Midbrain (tissue), 1 donor: ENCODE measurements around the gene CCNB3.

Source experiments
- DNase-seq: peaks from one replicate; lab custom pipeline; 2025; lab: John Stamatoyannopoulos, UW

CCNB3 gene

DNA sequence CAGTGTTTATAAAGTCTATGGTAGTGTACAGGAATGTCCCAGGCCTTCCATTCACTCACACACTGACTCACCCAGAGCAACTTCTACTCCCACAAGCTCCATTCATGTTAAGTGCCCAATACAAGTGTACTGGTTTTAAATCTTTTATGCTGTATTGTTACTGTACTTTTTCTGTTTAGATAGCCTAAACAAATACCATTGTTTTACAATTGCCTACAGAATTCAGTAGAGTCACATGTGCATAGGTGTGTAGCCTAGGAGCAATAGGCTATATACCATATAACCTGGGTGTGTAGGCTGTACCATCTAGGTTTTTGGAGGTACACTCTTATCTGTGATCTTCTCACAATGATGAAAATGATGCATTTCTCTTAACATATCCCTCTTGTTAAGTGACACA lies 139.4 kb downstream of the CCNB3 start:
- no peak for DNase-seq

DNA sequence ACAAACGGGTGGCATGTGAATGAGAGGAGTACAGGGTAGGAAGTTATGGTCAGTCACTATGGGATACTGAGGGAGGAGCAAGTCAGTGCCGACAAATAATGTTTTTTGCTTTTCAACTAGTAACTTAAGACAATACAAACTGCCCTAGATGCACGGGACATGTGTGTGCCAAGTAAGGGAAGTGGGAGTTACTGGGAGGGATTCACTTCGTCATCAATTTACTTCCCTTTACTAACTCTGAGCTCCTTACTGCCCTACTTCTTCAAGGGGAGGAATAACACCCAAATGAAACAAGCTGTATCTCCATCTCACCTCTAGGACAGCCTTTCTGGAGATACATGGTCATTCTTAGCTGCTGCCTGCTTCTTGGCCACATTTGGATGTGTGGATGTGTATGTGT lies 168.4 kb downstream of the CCNB3 start:
- DNase-seq: no peak

GRCh38 chrX:50375481-50376267 lies 171.1 kb downstream of the CCNB3 start:
- no peak for DNase-seq

DNA sequence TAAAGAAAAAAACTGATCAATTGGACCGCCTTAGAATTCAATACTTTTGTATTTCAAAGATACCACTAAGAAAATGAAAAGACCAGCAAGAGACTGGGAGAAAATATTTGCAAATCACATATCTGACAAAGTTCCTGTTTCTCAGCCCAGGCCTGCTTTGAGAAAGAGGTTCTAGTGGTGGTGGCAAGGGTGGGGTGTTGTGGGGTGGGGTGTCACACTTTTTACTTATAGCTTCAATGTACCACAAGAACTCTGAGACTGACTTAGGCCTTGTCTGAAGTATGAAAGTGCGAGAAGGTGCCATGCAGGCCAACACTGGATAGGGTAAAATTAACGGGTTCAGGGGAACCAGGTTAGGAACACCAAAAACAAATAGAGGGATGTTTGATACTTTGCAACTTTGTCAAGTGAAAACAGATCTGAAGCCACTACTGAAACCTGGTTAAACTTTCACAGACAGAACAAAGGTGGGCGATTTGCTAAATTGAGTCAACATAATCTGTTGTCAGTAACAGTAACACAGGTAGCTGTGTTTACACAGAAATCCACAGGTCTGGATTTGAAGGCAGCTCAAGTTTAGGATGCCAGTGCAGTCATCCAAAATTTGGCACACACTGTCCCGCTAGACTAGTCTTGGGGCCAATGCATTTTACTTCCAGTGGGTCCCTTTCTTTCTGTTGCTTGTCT lies 177.3 kb downstream of the CCNB3 start:
- DNase-seq: no peak

DNA sequence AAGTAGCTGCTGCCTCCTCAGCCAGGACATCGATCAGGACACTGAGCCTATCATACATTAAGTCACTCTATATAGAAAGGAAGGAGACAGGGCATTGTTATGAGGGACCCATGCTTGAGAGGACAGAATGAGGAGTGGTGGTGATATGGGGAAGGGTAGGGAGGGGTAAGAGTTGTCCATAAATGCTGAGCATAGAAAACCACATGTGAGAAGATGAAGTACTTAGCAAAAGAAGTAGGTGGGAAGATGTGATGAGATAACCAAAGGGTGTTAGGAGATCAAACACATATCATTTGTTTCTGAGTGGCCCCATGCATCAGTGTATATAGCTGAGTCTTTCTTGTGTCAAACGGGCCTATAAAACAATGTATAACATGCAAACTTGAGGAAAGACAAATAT lies 182.0 kb downstream of the CCNB3 start:
- DNase-seq: no peak

DNA sequence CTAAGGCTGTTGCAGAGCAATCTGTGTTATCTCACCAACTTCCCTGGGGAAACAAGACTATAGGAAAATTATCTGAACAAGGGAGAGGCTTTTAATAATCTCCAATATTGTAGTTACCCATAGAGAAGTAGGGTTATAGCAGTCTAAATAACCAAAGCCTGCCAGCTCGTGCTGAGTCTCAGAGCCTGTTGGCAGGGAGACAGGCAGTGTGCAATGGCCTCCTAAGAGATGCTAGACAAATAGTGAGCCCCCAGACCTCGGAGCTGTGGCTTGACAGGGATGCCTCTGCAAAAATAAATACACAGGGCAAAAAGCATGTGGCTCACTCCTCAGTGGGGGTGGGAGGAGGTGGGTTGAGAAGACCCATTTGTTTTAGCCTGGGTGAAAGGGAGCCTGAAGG lies 189.3 kb downstream of the CCNB3 start:
- DNase-seq: no peak
